Esophagus muscularis mucosa (tissue), 4 donors: ENCODE results near the gene PKN1.

Experiments
- EP300 ChIP-seq: sonication (generic); formaldehyde crosslinking; IDR thresholded peaks from one replicate; pipeline ENCODE4 v1.6.1; 2017; ENCODE audit warnings: antibody characterized with exemption
- POLR2AphosphoS5 ChIP-seq, 2 donors: sonication (generic); formaldehyde crosslinking; IDR thresholded peaks; one replicate each; pipeline ENCODE4 v1.6.1; 2017; ENCODE audit warnings: antibody characterized with exemption in 2 of 2
- TF ChIP-seq, protein P1 (sequence below), 3 experiments: fragments of 200-600 bp in 2 of 3; fragments of 450-650 bp in 1 of 3; sonication (generic) in 2 of 3; IDR thresholded peaks; one replicate each; pipeline ENCODE4 v1.5.1; 2017 to 2019; ENCODE audit warnings: antibody characterized with exemption in 3 of 3, mild to moderate bottlenecking in 2 of 3, moderate library complexity in 1 of 3

DNA sequence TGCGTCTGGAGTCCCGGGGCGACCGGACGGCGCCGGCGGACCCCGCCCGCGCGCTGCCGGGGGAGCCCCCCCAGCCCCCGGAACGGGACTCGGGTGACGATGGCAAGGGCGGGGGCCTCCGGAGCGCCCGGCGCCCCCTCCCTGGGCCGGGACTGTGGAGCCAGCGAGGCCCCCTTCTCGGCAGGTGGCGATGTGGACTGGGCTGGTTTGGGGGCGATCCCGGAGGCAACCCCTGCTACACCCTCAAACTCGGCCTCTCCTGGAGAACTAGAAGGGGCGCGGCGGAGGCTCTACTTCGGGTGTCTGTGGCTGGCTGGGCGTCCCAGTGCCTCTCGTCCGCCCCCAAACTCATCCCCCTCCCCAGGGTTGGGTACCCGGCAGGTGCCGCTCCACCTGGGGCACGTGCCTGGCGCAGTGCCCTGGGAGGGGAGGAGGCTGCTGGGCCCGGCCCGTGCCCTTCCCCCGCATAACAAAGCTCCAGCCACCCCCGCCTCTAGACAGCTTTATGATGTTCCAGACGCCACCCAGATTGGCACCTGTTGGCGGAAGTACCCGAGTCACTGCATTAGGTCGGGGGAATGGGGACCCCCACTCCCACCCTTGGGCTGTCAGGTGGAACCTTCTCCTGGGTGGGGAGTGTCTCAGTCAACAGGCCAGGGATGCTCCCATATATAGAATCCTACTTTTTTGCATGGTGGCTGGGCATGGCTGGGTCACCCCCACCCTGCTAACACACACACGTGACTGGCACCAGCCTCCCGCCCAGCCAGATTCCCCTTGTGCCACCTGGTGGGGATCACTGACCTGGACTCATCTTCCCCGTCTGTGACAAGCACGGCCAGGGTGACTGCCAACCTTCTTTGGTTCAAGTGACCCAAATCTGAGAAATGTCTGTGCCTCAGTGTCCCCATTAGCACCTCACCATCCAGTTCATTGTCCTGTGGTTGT lies 722 bp downstream of the PKN1 start:
- TF ChIP-seq, protein P1, sequence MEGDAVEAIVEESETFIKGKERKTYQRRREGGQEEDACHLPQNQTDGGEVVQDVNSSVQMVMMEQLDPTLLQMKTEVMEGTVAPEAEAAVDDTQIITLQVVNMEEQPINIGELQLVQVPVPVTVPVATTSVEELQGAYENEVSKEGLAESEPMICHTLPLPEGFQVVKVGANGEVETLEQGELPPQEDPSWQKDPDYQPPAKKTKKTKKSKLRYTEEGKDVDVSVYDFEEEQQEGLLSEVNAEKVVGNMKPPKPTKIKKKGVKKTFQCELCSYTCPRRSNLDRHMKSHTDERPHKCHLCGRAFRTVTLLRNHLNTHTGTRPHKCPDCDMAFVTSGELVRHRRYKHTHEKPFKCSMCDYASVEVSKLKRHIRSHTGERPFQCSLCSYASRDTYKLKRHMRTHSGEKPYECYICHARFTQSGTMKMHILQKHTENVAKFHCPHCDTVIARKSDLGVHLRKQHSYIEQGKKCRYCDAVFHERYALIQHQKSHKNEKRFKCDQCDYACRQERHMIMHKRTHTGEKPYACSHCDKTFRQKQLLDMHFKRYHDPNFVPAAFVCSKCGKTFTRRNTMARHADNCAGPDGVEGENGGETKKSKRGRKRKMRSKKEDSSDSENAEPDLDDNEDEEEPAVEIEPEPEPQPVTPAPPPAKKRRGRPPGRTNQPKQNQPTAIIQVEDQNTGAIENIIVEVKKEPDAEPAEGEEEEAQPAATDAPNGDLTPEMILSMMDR (IDR thresholded peaks at IDR 0.05), result no peak
- peak in 1 of 2 donors; percentile 4 for TF ChIP-seq POLR2AphosphoS5 (IDR thresholded peaks at IDR 0.05)
- TF ChIP-seq EP300, result no peak
